HUES6 (cell line): ENCODE results near the gene EPB41.
"Not testable (repeated sequence)": the region's sequence is repeated elsewhere in the genome, so short reads cannot be mapped to it uniquely, and the experiment has no call there.

Experiments used
- H3K27ac ChIP-seq: 2 replicates; pipeline ENCODE4 v1.7.0; 2013; ENCODE audit warnings: low read depth, mild to moderate bottlenecking, low read length, inconsistent platforms
- H3K27me3 ChIP-seq: 2 replicates; pipeline ENCODE4 v1.6.1; 2013; ENCODE audit warnings: low read length; ENCODE audit not compliant: control insufficient read depth, insufficient read depth
- H3K36me3 ChIP-seq: 2 replicates; pipeline ENCODE4 v1.6.1; 2013; ENCODE audit warnings: low read length; ENCODE audit not compliant: control insufficient read depth, insufficient read depth
- H3K4me1 ChIP-seq: 2 replicates; pipeline ENCODE4 v1.6.1; 2013; ENCODE audit warnings: low read length; ENCODE audit not compliant: control insufficient read depth, insufficient read depth
- H3K4me3 ChIP-seq: 2 replicates; pipeline ENCODE4 v1.5.1; 2013; ENCODE audit warnings: low read depth, low read length
- H3K9ac ChIP-seq: one replicate; pipeline ENCODE4 v1.6.1; 2013; ENCODE audit warnings: mild to moderate bottlenecking, low read length
- H3K9me3 ChIP-seq: 2 replicates; pipeline ENCODE4 v1.6.1; 2013; ENCODE audit warnings: low read depth, low read length; ENCODE audit not compliant: control insufficient read depth, insufficient read depth

The EPB41 gene

GRCh38 chr1:29022620-29023019 lies 108.3 kb downstream of the EPB41 start:
- Histone ChIP-seq H3K27ac (no peak overlapping the region), H3K9me3 (no peaks in the 10 kb centered on the region), H3K27me3 (no peaks in the 10 kb centered on the region), H3K9ac (no peak overlapping the region), H3K4me1 (no peaks in the 10 kb centered on the region), H3K36me3 (peaks cover 4% of the 10 kb centered on the region; the same call in 1 of the 2 replicates), H3K4me3 (no peak overlapping the region)

- Histone ChIP-seq H3K4me1 (peaks cover 14% of the 10 kb centered on the region), H3K36me3 (peaks cover 8% of the 10 kb centered on the region; the same call in 1 of the 2 replicates), H3K4me3 (no peak overlapping the region), H3K9ac (no peak overlapping the region), H3K27me3 (no peaks in the 10 kb centered on the region), H3K27ac (no peak overlapping the region), H3K9me3 (no peaks in the 10 kb centered on the region)
Measured at GRCh38 chr1:29029667-29030066, 115.3 kb downstream of the EPB41 start.

GRCh38 chr1:29032841-29033240 lies 118.5 kb downstream of the EPB41 start:
- Histone ChIP-seq H3K4me1 (peaks cover 14% of the 10 kb centered on the region), H3K9ac (no peak overlapping the region), H3K4me3 (no peak overlapping the region), H3K36me3 (peaks cover 21% of the 10 kb centered on the region), H3K27ac (no peak overlapping the region), H3K27me3 (no peaks in the 10 kb centered on the region), H3K9me3 (no peaks in the 10 kb centered on the region)

GRCh38 chr1:29033829-29034466 lies 119.6 kb downstream of the EPB41 start:
- no peaks in the 10 kb centered on the region for H3K27me3 ChIP-seq
- no peak overlapping the region for H3K27ac ChIP-seq
- H3K36me3 ChIP-seq = peaks cover 21% of the 10 kb centered on the region
- H3K9ac ChIP-seq = no peak overlapping the region
- no peak overlapping the region for H3K4me3 ChIP-seq
- no peaks in the 10 kb centered on the region for H3K9me3 ChIP-seq
- peaks cover 8% of the 10 kb centered on the region for H3K4me1 ChIP-seq

GRCh38 chr1:29043274-29043965 lies 129.1 kb downstream of the EPB41 start:
- Histone ChIP-seq H3K9me3 (no peaks in the 10 kb centered on the region), H3K4me1 (no peaks in the 10 kb centered on the region), H3K27ac (no peak overlapping the region), H3K4me3 (no peak overlapping the region), H3K9ac (no peak overlapping the region), H3K36me3 (peaks cover 20% of the 10 kb centered on the region), H3K27me3 (no peaks in the 10 kb centered on the region)

- H3K27ac ChIP-seq = no peak overlapping the region
- no peaks in the 10 kb centered on the region for H3K4me1 ChIP-seq
- no peak overlapping the region for H3K4me3 ChIP-seq
- H3K36me3 ChIP-seq = peaks cover 20% of the 10 kb centered on the region
- no peak overlapping the region for H3K9ac ChIP-seq
- H3K9me3 ChIP-seq = no peaks in the 10 kb centered on the region
- no peaks in the 10 kb centered on the region for H3K27me3 ChIP-seq
Measured at GRCh38 chr1:29044010-29044409, 129.6 kb downstream of the EPB41 start.

GRCh38 chr1:29045663-29046062 lies 131.3 kb downstream of the EPB41 start:
- not testable (repeated sequence) for H3K9ac ChIP-seq, H3K27ac ChIP-seq, H3K27me3 ChIP-seq, H3K4me3 ChIP-seq, H3K9me3 ChIP-seq, H3K36me3 ChIP-seq, H3K4me1 ChIP-seq

- Histone ChIP-seq H3K27ac (no peak overlapping the region), H3K4me3 (no peak overlapping the region), H3K27me3 (no peaks in the 10 kb centered on the region)
Measured at GRCh38 chr1:29047142-29047541, 132.8 kb downstream of the EPB41 start.

GRCh38 chr1:29050166-29050565 lies 135.8 kb downstream of the EPB41 start:
- no peak overlapping the region for H3K9ac ChIP-seq
- H3K4me3 ChIP-seq = no peak overlapping the region
- H3K4me1 ChIP-seq = no peaks in the 10 kb centered on the region
- H3K9me3 ChIP-seq = no peaks in the 10 kb centered on the region
- H3K36me3 ChIP-seq = peaks cover 9% of the 10 kb centered on the region
- no peaks in the 10 kb centered on the region for H3K27me3 ChIP-seq
- no peak overlapping the region for H3K27ac ChIP-seq

More at GRCh38 chr1:29047142-29047541, 132.8 kb downstream of the EPB41 start:
- Histone ChIP-seq H3K9me3 (no peaks in the 10 kb centered on the region), H3K9ac (no peak overlapping the region), H3K36me3 (0 out of 2 replicates have a peak, but pooled peaks cover 2% of the 10 kb centered on the region), H3K4me1 (no peaks in the 10 kb centered on the region)

GRCh38 chr1:29052100-29052499 lies 137.7 kb downstream of the EPB41 start:
- H3K9ac ChIP-seq = no peak overlapping the region
- H3K27ac ChIP-seq = no peak overlapping the region
- no peaks in the 10 kb centered on the region for H3K27me3 ChIP-seq
- no peak overlapping the region for H3K4me3 ChIP-seq
- H3K4me1 ChIP-seq = no peaks in the 10 kb centered on the region
- H3K36me3 ChIP-seq = peaks cover 9% of the 10 kb centered on the region
- no peaks in the 10 kb centered on the region for H3K9me3 ChIP-seq

GRCh38 chr1:29052941-29053340 lies 138.6 kb downstream of the EPB41 start:
- Histone ChIP-seq H3K36me3 (peaks cover 9% of the 10 kb centered on the region), H3K4me1 (no peaks in the 10 kb centered on the region), H3K27ac (no peak overlapping the region), H3K9ac (no peak overlapping the region), H3K27me3 (no peaks in the 10 kb centered on the region), H3K4me3 (no peak overlapping the region), H3K9me3 (no peaks in the 10 kb centered on the region)
